ENCODE measurements around the gene ZNF668.
"Not testable (repeated sequence)": the region's sequence is repeated elsewhere in the genome, so short reads cannot be mapped to it uniquely, and the experiment has no call there.

The ZNF668 gene

DNA sequence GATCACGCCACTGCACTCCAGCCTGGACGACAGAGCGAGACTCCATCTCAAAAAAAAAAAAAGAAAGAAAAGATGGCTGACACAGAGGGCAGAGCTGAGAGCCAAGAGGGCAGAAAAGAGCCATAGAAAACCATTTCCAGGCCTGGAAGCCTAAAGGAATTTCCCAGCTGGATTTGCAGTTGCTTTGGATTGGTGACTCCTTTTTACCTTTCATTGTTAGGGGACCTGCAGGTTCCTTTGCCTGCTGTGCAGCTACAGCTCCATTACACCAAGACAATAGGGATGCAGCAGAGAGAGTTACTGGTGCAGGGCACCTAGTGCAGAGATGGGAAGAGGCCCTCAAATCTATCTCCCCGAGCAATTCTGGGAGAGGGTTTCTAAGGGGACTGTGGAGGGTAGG lies 18.4 kb downstream of the ZNF668 start:
- DNase-seq (ENCODE audit: low read depth) = no peak

GRCh38 chr16:31052114-31052513 lies 21.9 kb downstream of the ZNF668 start:
- DNase-seq (ENCODE audit: low read depth) = peak; percentile 91

- DNase-seq (ENCODE audit: low read depth) = no peak
Measured at GRCh38 chr16:31050280-31051030, 23.6 kb downstream of the ZNF668 start.

GRCh38 chr16:31043898-31044481 lies 30.1 kb downstream of the ZNF668 start:
- no peak for DNase-seq (ENCODE audit: low read depth)

GRCh38 chr16:31043352-31043751 lies 30.7 kb downstream of the ZNF668 start:
- DNase-seq (ENCODE audit: low read depth) = no peak

DNA sequence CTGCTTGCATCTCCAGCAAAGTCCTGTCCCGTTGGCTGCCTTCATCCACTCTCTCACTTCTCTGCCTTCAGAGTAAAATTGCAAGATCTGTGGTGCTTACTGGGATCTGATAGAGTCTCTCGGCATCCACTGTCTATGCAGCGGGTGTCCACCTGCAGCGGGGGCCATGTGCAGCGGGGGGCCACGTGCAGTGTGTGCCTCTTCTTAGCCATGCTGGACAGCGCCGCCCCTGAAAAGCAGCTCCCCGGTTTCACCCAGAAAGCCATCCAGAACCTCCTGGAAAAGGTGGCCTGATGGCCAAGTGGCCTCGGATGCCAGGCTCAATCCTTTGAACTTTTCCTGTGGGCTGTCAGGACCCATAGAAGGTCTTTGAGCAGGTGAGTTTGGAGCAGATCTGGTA lies 31.2 kb downstream of the ZNF668 start:
- no peak for DNase-seq (ENCODE audit: low read depth)

GRCh38 chr16:31038993-31039392 lies 35.0 kb downstream of the ZNF668 start:
- DNase-seq (ENCODE audit: low read depth) = no peak

DNA sequence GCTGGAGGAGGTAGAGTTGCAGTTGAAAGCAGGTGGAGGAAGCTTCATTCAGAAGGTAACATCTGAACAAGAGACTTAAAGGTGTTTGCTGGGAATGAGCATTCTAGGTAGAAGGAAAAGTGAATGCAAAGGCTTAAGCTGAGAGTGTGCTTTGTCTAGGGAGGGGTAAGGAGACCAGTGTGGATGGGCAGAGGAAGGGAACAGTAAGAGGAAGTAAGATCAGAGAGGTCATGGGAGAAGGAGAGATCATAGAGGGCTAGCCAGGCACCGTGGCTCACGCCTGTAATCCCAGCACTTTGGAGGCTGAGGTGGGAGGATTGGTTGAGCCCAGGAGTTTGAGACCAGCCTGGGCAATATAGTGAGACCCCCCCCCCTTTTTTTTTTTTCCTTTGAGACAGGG lies 37.3 kb downstream of the ZNF668 start:
- DNase-seq (ENCODE audit: low read depth) = no peak

DNA sequence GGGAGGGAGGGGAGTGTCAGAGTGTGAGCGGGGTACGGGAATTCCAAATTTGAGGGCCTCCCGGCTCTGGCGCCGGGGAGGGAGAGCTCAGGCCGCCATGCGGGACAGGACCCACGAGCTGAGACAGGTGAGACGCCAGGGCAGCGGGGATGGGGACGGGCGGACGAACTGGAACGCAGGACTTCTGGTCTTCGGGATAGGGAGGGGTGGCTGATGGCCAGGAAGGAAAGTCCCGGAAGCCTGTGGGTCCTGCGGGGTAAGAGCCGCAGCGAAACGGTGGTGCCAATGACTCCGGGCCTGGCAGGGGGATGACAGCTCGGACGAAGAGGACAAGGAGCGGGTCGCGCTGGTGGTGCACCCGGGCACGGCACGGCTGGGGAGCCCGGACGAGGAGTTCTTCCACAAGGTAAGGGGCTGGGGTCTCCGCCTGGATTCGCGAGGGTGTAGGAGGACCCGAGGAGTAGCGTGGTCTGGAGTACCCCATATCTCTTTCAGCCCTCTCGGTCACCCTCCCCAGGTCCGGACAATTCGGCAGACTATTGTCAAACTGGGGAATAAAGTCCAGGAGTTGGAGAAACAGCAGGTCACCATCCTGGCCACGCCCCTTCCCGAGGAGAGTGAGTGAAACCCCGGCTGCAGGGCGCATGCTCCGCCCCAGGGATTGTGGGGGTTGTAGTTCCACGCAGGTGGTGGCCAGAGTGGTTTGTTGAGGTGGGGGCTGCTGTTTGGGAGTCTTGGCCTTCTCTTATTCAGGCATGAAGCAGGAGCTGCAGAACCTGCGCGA lies 40.1 kb downstream of the ZNF668 start:
- peak; percentile 16 for DNase-seq (ENCODE audit: low read depth)

DNA sequence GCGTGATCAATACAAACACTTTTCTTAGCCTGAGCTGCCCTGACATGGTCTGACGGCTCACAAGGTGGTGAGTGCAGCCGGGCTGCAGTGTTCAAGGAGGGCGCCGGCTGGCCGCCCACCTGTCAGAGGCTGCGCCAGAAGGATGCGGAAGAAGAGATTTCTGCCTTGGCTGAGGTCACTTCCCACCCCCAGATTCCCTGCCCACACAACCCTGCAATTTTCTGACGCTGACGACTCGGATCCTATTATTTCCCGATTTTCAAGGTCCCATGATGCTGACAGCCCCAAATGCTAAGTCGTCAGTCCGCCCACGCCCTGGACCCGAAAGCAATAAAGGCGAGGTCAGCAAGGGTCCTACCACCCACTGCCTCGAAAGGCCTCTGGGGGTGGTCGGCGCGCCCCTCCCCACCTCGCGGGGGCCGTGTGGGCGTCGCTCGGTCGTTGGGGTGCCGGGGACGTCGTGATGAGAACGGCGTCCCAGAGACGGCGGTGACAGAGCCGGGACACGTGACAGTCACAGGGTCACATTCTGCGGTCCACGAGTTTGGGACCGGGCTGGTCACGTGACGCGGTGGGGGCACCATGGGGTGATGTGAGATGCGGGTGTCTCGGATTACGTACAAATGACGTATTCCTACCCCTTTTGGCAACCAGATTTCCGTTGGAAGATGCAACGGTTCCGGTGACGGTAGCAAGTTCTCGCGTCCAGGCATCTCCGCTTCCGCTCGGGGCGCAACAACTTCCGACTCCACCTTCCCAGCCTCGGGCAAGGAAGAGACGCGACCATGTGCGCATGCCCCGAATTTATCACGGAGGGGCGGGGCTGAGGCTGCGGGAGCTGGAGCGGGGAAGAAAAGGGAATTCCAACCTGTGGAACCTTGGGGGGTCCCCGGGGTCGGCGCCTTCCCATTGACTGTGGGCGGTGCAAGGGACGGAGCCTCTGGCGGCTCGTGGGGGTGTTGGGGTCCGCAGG lies 41.0 kb downstream of the ZNF668 start, which contains the start of gene STX4:
Gene STX4 (plus strand): TSS at position 823 of the 973 bp plus-strand sequence. CDS start 248 bp downstream, outside the sequence.
- DNase-seq (ENCODE audit: low read depth) = peak; percentile 87

DNA sequence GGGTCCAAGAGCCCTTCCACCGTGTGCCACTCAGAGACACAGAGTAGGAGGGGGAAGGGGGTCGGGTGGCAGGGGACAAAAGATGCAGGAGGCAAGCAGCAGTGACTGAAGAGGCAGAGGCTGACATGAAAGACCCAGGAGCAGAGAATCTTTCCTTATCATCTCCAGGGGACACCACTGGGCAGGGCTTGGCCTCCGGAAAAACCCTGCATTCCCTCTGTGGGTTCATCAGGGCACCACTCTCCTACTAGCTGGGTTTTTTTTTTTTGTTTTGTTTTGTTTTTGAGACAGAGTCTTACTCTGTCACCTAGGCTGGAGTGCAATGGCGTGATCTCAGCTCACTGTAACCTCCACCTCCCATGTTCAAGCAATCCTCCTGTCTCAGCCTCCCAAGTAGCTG lies 42.8 kb downstream of the ZNF668 start:
- no peak for DNase-seq (ENCODE audit: low read depth)

GRCh38 chr16:31029272-31029671 lies 44.8 kb downstream of the ZNF668 start:
- no peak for DNase-seq (ENCODE audit: low read depth)

DNA sequence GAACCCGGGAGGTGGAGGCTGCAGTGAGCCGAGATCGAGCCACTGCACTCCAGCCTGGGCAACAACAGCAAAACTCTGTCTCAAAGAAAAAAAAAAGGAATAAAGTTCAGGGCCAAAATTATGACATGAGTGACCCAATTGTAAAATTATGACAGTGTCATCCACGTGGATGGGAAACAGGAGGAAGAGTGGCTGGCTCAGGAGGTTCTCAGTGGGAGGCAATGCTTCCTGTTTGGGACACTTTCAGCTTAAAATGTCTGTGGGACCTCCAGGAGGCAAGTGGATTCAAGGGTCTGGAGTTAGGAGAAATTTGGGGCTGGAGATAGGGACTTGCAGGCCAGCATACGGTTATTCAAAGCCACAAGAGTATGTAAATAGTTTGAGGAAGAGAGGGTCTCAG lies 48.7 kb downstream of the ZNF668 start:
- DNase-seq (ENCODE audit: low read depth) = no peak

GRCh38 chr16:31023627-31024226 lies 50.3 kb downstream of the ZNF668 start:
- no peak for DNase-seq (ENCODE audit: low read depth)

- no peak for DNase-seq (ENCODE audit: low read depth)
Measured at GRCh38 chr16:31023252-31023602, 50.8 kb downstream of the ZNF668 start.

GRCh38 chr16:31022544-31023251 lies 51.3 kb downstream of the ZNF668 start:
- no peak for DNase-seq (ENCODE audit: low read depth)

DNA sequence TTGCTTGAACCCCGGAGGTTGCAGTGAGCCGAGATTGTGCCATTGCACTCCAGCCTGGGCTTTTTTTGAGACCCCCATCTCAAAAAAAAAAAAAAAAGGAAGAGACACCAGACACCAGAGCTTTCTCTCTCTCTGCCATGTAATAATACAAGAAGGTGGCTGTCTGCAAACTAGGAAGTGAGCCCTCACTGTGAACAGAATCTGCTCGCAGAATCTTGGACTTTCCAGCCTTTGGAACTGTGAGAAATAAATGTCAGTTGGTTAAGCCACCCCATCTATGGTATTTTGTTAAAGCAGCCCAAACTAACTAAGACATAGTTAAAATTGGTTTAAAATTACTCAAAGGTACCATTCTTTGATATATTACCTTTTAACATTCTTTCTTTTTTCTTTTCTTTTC lies 53.5 kb downstream of the ZNF668 start:
- no peak for DNase-seq (ENCODE audit: low read depth)

DNA sequence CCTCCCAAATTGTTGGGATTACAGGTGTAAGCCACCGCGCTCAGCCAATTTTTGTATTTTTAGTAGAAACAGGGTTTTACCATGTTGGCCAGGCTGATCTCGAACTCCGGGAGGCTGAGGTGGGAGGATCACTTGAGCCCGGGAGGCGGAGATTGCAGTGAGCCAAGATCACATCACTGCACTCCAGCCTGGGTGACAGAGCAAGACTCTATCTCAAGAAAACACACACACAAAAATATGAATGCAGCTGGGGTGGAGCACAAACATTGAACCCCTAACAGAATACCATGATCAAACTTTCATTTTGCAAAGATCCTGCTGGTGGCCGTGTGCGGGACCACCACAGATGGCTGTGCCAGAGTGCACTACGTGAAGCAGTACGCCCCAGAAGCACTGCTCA lies 56.3 kb downstream of the ZNF668 start:
- DNase-seq (ENCODE audit: low read depth) = not testable (repeated sequence)

DNA sequence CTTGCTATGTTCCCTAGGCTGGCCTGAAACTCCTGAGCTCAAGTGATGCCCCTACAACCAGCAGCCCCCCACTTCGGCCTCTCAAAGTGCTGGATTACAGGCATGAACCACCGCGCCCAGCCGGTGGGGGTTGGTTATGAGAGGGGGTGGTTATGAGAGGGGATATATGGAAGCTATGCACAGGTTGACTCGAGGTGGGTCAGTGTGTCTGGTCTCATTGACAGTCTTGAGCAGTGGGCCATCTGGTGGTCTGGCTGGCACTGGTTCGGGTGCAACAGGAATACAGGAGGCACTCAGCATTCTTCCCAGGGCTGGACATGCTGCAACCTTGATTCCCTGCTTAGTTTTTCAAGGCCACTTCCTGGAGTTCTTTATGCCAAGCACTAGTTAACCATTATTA lies 58.0 kb downstream of the ZNF668 start:
- no peak for DNase-seq (ENCODE audit: low read depth)

DNA sequence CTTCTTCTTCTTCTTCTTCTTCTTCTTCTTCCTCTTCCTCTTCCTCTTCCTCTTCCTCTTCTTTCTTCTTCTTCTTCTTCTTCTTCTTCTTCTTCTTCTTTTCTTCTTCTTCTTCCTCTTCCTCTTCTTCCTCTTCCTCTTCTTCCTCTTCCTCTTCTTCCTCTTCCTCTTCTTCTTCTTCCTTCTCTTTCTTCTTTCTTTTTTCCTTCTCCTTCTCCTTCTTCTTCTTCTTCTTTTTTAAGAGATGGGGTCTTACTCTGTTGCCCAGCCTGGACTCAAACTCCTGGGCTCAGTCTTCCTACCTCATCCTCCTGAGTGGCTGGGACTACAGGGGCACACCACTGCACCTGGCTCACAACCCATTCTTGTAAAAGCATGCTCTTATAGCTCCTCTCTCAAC lies 60.7 kb downstream of the ZNF668 start:
- DNase-seq (ENCODE audit: low read depth) = not testable (repeated sequence)

DNA sequence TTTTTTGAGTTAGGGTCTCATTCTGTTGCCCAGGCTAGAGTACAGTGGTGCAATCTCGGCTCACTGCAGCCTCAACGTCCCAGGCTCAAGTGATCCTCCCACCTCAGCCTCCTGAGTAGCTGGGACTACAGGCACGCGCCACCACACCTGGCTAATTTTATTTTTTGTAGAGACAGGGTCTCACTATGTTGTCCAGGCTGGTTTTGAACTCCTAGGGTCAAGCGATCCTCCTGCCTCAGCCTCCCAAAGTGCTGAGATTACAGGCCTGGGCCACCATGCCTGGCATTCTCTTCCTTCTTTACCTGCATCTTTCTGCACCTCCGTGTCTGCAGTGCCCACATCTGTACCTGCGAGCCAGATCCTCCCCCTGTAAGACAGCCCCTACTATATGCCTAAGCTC lies 62.2 kb downstream of the ZNF668 start:
- DNase-seq (ENCODE audit: low read depth) = not testable (repeated sequence)

Measured in GM04503 (cell line).